ENCODE measurements around the gene FAXC. TPM values are rescaled to one million over a fixed set of nuclear protein-coding genes. Genes with fewer than 3 reads are reported as not detected.
"Not testable (repeated sequence)": the region's sequence is repeated elsewhere in the genome, so short reads cannot be mapped to it uniquely, and the experiment has no call there.

Gene FAXC
- total and polyA plus RNA-seq, 2 of the 13 experiments (the other 11 are each of a cell fraction or from before 2014, with no cell fraction given), result 0.11 to 0.63 TPM

GRCh38 chr6:99338188-99338587, 11.3 kb downstream of the FAXC start:
- TF ChIP-seq AGO2 (optimal IDR thresholded peaks at IDR 0.05; ENCODE audit: low read depth, low read length), result no peak
- TF ChIP-seq, protein P1, sequence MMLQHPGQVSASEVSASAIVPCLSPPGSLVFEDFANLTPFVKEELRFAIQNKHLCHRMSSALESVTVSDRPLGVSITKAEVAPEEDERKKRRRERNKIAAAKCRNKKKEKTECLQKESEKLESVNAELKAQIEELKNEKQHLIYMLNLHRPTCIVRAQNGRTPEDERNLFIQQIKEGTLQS (CRISPR knock-in tag; IDR thresholded peaks at IDR 0.05), result no peak
- no peak for TF ChIP-seq ZNF337 (CRISPR knock-in tag; IDR thresholded peaks at IDR 0.05; ENCODE audit: borderline replicate concordance, low read depth)
- TF ChIP-seq ZNF768 (CRISPR knock-in tag; IDR thresholded peaks at IDR 0.05), result no peak
- TF ChIP-seq FOSL2 (CRISPR knock-in tag; IDR thresholded peaks at IDR 0.05), result no peak
- DNase-seq (ENCODE audit: low spot score) (no peak), FAIRE-seq (no peak), ATAC-seq (no peak)
- WGBS (ENCODE audit: low lambda C conversion rate), result 4% methylated on average over 2 of the region's 2 CpGs
- no peaks in the 10 kb centered on the region for H3K27me3 ChIP-seq (ENCODE audit: control insufficient read depth in 1 of 2, insufficient read depth in 2 of 2, low read length in 2 of 2)
- H3K4me1 ChIP-seq (ENCODE audit: insufficient read depth, low read length), result peaks cover 5% of the 10 kb centered on the region; the same call in 1 of the 2 replicates
- H2AFZ ChIP-seq (ENCODE audit: low read length), result no peak overlapping the region
- H3K27ac ChIP-seq (ENCODE audit: extremely low read length, insufficient read depth, low read length), result no peak overlapping the region
- no peaks in the 10 kb centered on the region for H3K79me2 ChIP-seq (ENCODE audit: insufficient read depth, low read length)
- no peak overlapping the region for H3K4me2 ChIP-seq (ENCODE audit: low read depth, low read length)
- H3K4me3 ChIP-seq (replicated peaks in 1 of 3; ENCODE audit: insufficient read depth in 1 of 3, low read depth in 2 of 3, low read length in 3 of 3), result no peak overlapping the region
- ChIA-PET CTCF (ENCODE audit: low intra/inter-chr PET ratio, low total read pairs) (no interaction called here), POLR2A (no interaction called here)
- H3K9me3 ChIP-seq (ENCODE audit: low read length), result no peaks in the 10 kb centered on the region
- no peak overlapping the region for H3K9ac ChIP-seq (ENCODE audit: insufficient read depth, low read depth, low read length)
- intact Hi-C loops (cut with micrococcal nuclease; ENCODE audit: unreplicated experiment) (no loop called here), in situ Hi-C loops (cut with HindIII; ENCODE audit: extremely low pct_ligation_motif_present, low pct_unique_long_range_greater_than_20kb) (loop anchor here (25.0 kb wide), 1 partner anchor 474 kb away; no protein-coding TSS in a partner anchor)
- no peaks in the 10 kb centered on the region for H3K36me3 ChIP-seq (replicated peaks in 1 of 2; ENCODE audit: control insufficient read depth in 1 of 2, insufficient read depth in 2 of 2, low read length in 2 of 2)
- H4K20me1 ChIP-seq (ENCODE audit: insufficient read depth, low read length), result no peaks in the 10 kb centered on the region
- no TSS peak for BruUV-seq (replicated peaks)

DNA sequence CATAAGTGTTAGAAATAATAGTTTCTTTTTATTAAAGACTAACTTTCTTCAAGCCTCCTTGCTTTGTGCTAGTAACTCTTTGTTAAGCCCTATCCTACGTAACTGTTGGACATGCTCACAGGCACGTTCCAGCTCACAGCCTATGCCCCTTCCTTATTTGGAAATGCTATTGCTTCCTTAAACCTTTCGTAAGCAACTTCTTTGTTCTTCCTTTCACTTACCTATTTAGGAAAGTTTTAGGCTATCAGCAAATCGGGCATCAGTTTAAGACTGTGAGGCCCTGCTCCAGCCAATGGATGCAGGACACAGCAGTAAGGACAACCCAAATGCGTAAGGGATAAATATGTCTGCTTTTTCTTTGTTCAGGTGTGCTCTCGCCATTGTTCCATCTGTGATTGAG, 14.2 kb downstream of the FAXC start:
- intact Hi-C loops (cut with micrococcal nuclease; ENCODE audit: unreplicated experiment), result not testable (repeated sequence)

More for the DNA sequence above, 14.2 kb downstream of the FAXC start:
- H3K79me2 ChIP-seq (ENCODE audit: insufficient read depth, low read length); H2AFZ ChIP-seq (ENCODE audit: low read length); H3K9ac ChIP-seq (ENCODE audit: insufficient read depth, low read depth, low read length); H3K27ac ChIP-seq (ENCODE audit: extremely low read length, insufficient read depth, low read length); DNase-seq (ENCODE audit: low spot score); H3K9me3 ChIP-seq (ENCODE audit: low read length); H3K4me3 ChIP-seq (replicated peaks in 1 of 3; ENCODE audit: insufficient read depth in 1 of 3, low read depth in 2 of 3, low read length in 3 of 3); CTCF ChIA-PET (ENCODE audit: low intra/inter-chr PET ratio, low total read pairs); H3K4me1 ChIP-seq (ENCODE audit: insufficient read depth, low read length); FAIRE-seq; H3K4me2 ChIP-seq (ENCODE audit: low read depth, low read length); H3K36me3 ChIP-seq (replicated peaks in 1 of 2; ENCODE audit: control insufficient read depth in 1 of 2, insufficient read depth in 2 of 2, low read length in 2 of 2); H4K20me1 ChIP-seq (ENCODE audit: insufficient read depth, low read length); H3K27me3 ChIP-seq (ENCODE audit: control insufficient read depth in 1 of 2, insufficient read depth in 2 of 2, low read length in 2 of 2); BruUV-seq (replicated peaks); ATAC-seq; POLR2A ChIA-PET: not testable (repeated sequence)
- WGBS (ENCODE audit: low lambda C conversion rate), result 41% methylated on average over 6 of the region's 6 CpGs
- in situ Hi-C loops (cut with HindIII; ENCODE audit: extremely low pct_ligation_motif_present, low pct_unique_long_range_greater_than_20kb), result loop anchor here (25.0 kb wide), 1 partner anchor 477 kb away; no protein-coding TSS in a partner anchor
